ENCODE data around the gene COL6A3. TPM values are rescaled to one million over a fixed set of nuclear protein-coding genes. Genes with fewer than 3 reads are reported as not detected.

The COL6A3 gene
- total RNA-seq, 1 experiment from 2014 or later, result 0.81 TPM

- H3K79me2 ChIP-seq (ENCODE audit: insufficient read depth, low read length), result no peaks in the 10 kb centered on the region
- H3K79me1 ChIP-seq (ENCODE audit: insufficient read depth, low read depth, low read length, poor library complexity, severe bottlenecking), result no peaks in the 10 kb centered on the region
- H3K27me3 Mint-ChIP-seq (ENCODE audit: low read depth), result peaks cover 2% of the 10 kb centered on the region
- no peak overlapping the region for H3K9ac ChIP-seq (ENCODE audit: extremely low read depth, insufficient read length, low read length)
- H4K91ac ChIP-seq (ENCODE audit: insufficient read length, low read depth, low read length), result no peak overlapping the region
- no peak overlapping the region for H2BK20ac ChIP-seq (ENCODE audit: low read depth, low read length, poor library complexity, severe bottlenecking)
- no peak overlapping the region for H4K8ac ChIP-seq (replicated peaks; ENCODE audit: insufficient read length, low read depth, low read length)
- no peaks in the 10 kb centered on the region for H3K4me1 ChIP-seq (ENCODE audit: insufficient read depth, low read length)
- no peak overlapping the region for H3K27ac Mint-ChIP-seq
- H2BK12ac ChIP-seq (ENCODE audit: insufficient read length, low read depth, low read length), result no peak overlapping the region
- H3K4ac ChIP-seq (ENCODE audit: low read depth, low read length), result no peak overlapping the region
- no peaks in the 10 kb centered on the region for H3K23me2 ChIP-seq (ENCODE audit: insufficient read length, low read depth, low read length, poor library complexity, severe bottlenecking)
- no peak overlapping the region for H3K18ac ChIP-seq (ENCODE audit: insufficient read length, low read depth, low read length)
- no CpG with 5 or more reads among the region's 6 CpGs for WGBS (ENCODE audit: extremely low coverage, insufficient read length, low lambda C conversion rate)
- no peak overlapping the region for H3T11ph ChIP-seq (ENCODE audit: low read length)
- H3K9me3 ChIP-seq (ENCODE audit: control insufficient read depth, low read depth, low read length), result no peaks in the 10 kb centered on the region
- no peak overlapping the region for H3K27ac ChIP-seq (ENCODE audit: insufficient read length, low read depth, low read length)
- H4K5ac ChIP-seq (ENCODE audit: insufficient read length, low read depth, low read length), result no peak overlapping the region
- no peak overlapping the region for H2BK15ac ChIP-seq (ENCODE audit: low read depth, low read length)
- no peak overlapping the region for H2BK120ac ChIP-seq (ENCODE audit: low read depth, low read length, poor library complexity, severe bottlenecking)
- no peak overlapping the region for H2AFZ ChIP-seq (ENCODE audit: low read length)
- H3K56ac ChIP-seq (ENCODE audit: insufficient read length, low read depth, low read length), result no peak overlapping the region
- no peak overlapping the region for H2AK5ac ChIP-seq (ENCODE audit: insufficient read length, low read length)
- H3K4me2 ChIP-seq (ENCODE audit: insufficient read depth, insufficient read length, low read length), result no peak overlapping the region
- no peak overlapping the region for H3K14ac ChIP-seq (ENCODE audit: insufficient read depth, low read length)
- peaks cover 0 to 7% of the 10 kb centered on the region in 2 experiments; a peak in 2 of 4 replicates for H3K4me1 Mint-ChIP-seq
- H4K20me1 ChIP-seq (ENCODE audit: control insufficient read depth, insufficient read depth, insufficient read length), result no peaks in the 10 kb centered on the region
- H3K27me3 ChIP-seq (ENCODE audit: insufficient read depth, low read length), result no peaks in the 10 kb centered on the region
- H3K4me3 Mint-ChIP-seq, result no peak overlapping the region
- DNase-seq, result no peak
- H3K9me3 Mint-ChIP-seq, result peaks cover 0 to 3% of the 10 kb centered on the region in 2 experiments; a peak in 2 of 5 replicates
- H2BK5ac ChIP-seq (ENCODE audit: insufficient read length, low read length), result no peak overlapping the region
- H3K23ac ChIP-seq (ENCODE audit: insufficient read length, low read depth, low read length), result no peak overlapping the region
- H3K36me3 Mint-ChIP-seq (ENCODE audit: insufficient read depth in 1 of 3, low read depth in 3 of 3), result no peaks in the 10 kb centered on the region
- TF ChIP-seq, protein P1, sequence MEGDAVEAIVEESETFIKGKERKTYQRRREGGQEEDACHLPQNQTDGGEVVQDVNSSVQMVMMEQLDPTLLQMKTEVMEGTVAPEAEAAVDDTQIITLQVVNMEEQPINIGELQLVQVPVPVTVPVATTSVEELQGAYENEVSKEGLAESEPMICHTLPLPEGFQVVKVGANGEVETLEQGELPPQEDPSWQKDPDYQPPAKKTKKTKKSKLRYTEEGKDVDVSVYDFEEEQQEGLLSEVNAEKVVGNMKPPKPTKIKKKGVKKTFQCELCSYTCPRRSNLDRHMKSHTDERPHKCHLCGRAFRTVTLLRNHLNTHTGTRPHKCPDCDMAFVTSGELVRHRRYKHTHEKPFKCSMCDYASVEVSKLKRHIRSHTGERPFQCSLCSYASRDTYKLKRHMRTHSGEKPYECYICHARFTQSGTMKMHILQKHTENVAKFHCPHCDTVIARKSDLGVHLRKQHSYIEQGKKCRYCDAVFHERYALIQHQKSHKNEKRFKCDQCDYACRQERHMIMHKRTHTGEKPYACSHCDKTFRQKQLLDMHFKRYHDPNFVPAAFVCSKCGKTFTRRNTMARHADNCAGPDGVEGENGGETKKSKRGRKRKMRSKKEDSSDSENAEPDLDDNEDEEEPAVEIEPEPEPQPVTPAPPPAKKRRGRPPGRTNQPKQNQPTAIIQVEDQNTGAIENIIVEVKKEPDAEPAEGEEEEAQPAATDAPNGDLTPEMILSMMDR (conservative IDR thresholded peaks at IDR 0.05), result no peak
Observed at GRCh38 chr2:237278568-237278967, 135.4 kb downstream of the COL6A3 start.

Data from H9 (cell line).